Stimulated activated CD4-positive, alpha-beta T cell treated with anti-CD3 and anti-CD28 coated beads, TNF-alpha, amount 100 ng/mL, for 4 hours (primary cell): ENCODE results near the gene ZNF3.
"Not testable (repeated sequence)": the region's sequence is repeated elsewhere in the genome, so short reads cannot be mapped to it uniquely, and the experiment has no call there.

ENCODE experiments used
- DNase-seq, 3 experiments: peaks; one replicate each; pipeline ENCODE4 v3.0.0-alpha.2; 2020; ENCODE audit warnings: low read depth in 3 of 3

Gene ZNF3

GRCh38 chr7:100081535-100082102 lies at the start of gene ZNF3:
Gene ZNF3, minus strand, starts transcription at chr7:100081723. Its CDS starts 4,366 bp downstream, at chr7:100077357.
- DNase-seq, result peak; percentile 92 to 97 (median 95)

- peak; percentile 64 to 74 (median 74) for DNase-seq
Observed at GRCh38 chr7:100130608-100131453, 49.3 kb upstream of the ZNF3 start.

DNA sequence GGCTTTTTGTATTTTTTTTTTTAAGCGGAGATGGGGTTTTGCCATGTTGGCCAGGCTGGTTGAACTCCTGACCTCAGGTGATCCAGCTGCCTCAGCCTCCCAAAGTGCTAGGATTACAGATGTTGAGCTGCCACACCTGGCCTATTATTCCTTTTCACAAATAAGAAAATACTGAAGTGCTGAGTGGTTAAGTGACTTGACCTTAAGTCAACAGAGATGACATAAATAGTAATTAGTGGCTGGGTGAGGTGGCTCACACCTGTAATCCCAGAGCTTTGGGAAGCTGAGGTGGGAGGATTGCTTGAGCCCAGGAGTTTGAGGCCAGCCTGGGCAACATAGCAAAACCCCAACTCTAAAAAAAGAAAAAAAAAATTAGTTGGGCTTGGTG lies 48.7 kb upstream of the ZNF3 start:
- not testable (repeated sequence) for DNase-seq

DNA sequence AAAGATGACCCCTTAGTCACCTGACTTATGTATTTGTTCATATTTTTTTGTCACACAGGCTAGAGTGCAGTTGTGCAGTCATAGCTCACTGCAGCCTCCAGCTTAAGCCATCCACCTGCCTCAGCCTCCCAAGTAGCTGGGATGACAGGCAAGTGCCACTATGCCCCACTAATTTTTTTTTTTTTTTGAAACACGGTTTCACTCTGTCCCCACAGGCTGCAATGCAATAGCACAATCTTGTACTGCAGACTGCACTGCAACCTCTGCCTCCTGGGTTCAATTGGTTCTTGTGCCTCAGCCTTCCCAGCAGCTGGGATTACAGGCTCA lies 47.1 kb upstream of the ZNF3 start:
- DNase-seq, result no peak

- no peak for DNase-seq
Observed at GRCh38 chr7:100127866-100128636, 46.5 kb upstream of the ZNF3 start.

DNA sequence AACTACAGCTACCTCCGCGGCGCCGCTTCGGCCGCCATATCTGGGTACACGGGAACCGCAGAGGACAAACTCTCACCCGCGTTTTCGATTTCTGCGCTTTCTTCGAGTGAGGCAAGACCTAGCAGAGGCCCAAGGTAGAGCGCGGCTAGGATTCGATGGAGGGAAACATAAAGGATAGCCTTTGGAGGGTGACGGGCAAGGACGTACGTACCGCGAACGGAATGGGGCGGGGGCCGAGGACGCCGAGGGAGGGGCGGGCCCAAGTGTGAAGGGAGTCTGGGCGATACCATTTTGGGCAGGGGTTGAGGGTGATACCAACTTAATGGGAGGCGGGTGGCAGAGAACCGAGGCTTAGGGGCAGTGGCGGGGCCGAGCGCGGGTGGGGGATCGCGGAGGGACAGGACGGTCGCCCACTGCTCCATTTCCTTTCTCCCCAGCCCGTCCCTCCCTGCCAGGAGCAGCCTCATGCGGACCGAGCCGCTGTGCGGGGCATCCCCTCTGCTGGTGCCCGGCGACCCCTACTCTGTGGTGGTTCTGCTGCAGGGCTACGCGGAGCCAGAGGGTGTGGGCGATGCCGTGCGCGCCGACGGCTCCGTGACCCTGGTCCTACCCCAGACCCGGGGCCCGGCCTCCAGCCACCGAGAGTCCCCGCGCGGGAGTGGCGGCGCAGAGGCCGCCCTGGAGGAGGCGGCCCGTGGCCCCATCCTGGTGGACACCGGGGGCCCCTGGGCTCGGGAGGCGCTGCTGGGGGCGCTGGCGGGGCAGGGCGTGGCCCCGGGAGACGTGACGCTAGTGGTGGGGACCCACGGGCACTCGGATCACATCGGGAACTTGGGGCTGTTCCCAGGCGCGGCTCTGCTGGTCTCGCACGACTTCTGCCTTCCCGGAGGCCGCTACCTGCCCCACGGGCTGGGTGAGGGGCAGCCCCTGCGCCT lies 45.7 kb upstream of the ZNF3 start, which contains the start of gene MBLAC1:
MBLAC1 (plus strand) TSS at position 37 of the 935 bp plus-strand sequence; CDS start at position 466, 429 bp downstream.
- peak; percentile 82 to 83 (median 82) for DNase-seq

DNA sequence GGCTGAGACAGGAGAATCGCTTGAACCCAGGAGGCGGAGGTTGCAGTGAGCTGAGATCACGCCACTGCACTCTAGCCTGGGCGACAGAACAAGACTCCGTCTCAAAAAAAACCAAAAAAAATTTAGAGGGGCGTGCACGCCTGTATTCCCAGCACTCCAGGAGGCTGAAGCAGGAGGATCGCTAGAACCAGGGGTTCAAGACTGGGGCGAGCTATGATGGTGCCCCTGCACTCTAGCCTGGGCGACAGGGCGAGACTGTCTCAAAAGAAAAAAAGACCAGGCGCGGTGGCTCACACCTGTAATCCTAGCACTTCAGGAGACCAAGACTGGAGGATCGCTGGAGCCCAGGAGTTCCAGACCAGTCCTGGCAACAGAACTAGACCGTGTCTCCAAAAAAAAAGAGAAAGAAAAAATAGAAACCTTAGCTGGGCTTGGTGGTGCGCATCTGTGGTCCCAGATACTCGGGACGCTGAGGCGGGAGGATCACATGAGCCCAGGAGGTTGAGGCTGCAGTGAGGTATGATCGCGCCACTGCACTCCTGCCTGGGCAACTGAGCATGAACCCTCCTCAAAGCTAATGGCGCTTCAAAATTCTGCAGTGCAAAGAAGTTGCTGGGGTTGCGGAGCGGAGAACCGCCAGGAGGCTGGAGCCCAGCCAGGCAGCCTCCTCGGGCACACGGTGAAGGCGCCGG lies 44.9 kb upstream of the ZNF3 start:
- DNase-seq, result no peak

GRCh38 chr7:100124301-100125230 lies 43.0 kb upstream of the ZNF3 start:
- DNase-seq, result no peak

DNA sequence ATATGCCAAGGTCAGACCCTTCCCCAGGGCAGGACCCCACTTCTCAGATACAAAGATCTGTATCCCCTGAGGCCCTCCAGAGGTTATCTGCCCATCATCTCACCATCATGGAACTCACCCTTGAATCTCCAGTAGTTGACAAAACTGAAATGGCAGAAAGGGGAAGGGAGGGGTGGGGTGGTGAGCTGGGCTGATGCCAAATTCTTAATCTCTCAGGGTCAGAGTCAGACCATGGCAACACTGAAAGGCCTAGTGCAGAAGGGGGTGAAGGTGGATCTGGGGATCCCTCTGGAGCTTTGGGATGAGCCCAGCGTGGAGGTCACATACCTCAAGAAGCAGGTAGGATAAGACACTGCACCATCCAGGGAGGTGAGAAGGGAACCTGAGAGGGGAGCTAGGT lies 41.0 kb upstream of the ZNF3 start:
- no peak for DNase-seq

DNA sequence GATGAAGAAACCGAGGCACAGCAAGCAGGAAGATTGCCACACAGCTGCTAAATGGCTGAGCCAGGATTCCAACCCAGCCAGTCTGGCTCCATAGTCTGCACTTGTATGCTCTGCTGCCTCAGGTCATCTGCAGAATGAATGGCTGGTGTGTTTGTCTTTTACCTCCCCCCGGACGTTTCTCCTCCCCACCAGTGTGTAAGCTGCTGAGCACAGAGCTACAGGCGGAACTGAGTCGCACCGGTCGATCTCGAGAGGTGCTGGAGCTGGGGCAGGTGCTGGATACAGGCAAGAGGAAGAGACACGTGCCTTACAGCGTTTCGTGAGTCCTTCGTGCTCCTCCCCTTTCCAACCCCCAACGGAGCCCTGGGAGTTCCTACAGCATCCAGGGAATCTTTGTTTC lies 40.5 kb upstream of the ZNF3 start:
- DNase-seq, result no peak

DNA sequence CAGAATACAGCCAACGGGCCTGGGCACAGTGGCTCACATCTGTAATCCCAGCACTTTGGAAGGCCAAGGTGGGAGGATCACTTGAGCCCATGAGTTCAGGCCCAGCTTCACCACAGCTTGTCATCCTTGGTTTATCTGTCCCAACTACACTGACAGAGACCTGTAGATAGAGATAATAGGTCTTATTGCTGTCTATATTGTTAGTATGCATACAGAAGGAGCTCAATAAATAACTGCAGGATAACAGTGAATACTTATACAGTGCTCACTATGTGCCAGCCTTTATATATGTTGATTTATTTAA lies 39.2 kb upstream of the ZNF3 start:
- DNase-seq, result no peak

DNA sequence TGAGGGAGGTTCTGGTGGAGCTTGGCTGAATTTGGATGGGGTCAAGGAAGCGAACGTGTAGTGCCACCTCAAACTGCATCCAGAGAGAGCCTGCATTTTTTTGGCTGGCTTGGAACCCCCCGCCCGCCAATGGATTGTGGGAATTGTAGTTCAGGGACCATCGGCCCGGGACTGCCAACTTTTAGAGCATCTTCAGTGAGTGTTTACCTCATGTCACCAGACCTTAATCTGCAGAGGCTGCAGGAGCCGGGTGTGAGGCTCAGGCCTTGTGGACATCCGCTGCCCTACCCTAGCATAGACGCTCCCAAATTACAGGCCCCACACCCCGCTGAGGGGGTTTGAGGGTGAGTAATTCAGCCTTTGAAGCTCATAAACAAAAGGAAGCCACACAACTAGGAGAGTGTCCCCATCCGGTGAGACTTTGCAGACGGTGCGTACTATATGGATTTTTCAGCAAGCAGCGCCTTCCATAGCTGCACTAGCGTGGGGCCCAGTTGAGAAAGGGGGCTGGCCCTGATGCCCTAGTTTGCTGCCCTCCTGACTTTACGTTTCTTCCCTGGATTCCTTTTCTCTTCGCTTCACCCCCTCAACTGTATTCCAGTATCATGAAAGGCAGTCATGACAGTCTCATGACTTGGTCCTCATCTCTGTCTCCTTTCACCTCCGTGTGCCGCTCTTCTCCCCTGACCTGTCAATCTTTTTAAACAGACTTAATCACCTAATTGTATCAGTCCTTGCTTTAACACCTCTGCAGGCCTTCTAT lies 38.6 kb upstream of the ZNF3 start:
- peak; percentile 31 to 46 (median 41) for DNase-seq

DNA sequence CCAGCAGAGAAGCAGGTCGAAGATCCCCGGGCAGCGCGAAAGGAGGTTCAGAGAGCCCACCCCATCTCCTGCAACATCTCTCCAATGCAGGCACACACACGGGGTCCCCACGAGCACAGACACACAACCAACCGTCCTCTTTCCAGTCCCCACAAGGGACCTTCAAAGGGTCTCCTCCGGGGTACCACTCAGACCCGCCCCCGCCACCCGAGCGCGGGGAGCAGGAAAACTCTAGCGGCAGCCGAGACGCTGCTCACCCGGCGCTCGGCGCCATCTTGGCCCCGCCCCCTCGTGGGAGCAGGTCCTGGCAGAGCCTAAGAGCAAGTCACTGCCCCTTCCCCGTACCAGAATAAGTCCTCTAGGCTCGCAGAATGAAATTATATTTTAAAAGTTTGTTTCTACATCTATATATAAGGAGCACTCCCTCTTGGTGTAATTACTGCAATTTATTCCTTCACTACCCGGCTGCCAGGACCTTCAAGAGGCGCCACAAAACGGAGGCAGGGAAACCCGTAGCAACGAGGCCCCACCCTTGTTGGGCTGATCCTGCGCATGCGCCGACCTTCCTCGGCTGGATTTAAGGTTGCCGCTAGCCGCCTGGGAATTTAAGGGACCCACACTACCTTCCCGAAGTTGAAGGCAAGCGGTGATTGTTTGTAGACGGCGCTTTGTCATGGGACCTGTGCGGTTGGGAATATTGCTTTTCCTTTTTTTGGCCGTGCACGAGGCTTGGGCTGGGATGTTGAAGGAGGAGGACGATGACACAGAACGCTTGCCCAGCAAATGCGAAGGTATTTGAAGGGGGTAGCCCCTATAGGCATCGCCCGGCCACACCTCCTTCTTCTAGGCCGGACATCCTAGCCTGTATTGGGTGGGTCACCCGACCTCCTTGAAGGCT lies 37.8 kb upstream of the ZNF3 start, which contains the start of the genes CNPY4 and TAF6:
CNPY4 (plus strand) TSS at position 563 of the 898 bp plus-strand sequence; CDS start at position 674, 111 bp downstream.
TAF6 (minus strand) TSS at position 287 of the 898 bp plus-strand sequence. CDS start 5,149 bp downstream, outside the sequence.
- DNase-seq, result peak; percentile 87 to 92 (median 90)

DNA sequence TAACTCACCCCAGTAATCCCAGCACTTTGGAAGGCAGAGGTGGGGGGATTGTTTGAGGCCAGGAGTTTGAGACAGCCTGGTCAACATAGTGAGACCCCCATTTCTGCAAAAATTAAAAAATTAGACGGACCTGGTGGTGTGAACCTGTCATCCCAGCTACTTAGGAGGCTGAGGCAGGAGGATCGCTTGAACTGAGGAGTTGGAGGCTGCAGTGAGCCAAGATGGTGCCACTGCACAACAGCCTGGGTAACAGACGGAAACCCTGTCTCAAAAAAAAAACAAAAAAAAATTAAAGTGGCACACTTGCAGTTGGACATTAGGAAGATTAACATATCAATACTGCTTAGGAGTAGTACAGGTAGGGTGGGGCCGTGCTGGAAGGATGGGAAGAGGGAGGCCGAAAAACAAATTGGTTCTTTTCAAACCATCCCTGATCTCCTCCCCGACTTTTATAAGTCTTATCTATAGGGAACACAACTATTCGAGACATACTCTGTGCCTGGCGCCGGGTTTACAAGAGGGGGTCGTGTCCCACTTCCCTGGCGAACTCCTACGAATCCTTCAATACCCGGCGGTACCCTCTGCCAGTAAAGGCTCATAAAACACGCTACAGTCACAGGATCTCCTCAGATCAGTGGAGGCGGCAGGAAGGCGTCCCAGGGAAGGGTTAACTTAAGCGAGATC lies 37.0 kb upstream of the ZNF3 start:
- DNase-seq, result no peak

GRCh38 chr7:100115026-100115425 lies 33.5 kb upstream of the ZNF3 start:
- no peak for DNase-seq

- no peak for DNase-seq
Observed at GRCh38 chr7:100111914-100112313, 30.4 kb upstream of the ZNF3 start.

DNA sequence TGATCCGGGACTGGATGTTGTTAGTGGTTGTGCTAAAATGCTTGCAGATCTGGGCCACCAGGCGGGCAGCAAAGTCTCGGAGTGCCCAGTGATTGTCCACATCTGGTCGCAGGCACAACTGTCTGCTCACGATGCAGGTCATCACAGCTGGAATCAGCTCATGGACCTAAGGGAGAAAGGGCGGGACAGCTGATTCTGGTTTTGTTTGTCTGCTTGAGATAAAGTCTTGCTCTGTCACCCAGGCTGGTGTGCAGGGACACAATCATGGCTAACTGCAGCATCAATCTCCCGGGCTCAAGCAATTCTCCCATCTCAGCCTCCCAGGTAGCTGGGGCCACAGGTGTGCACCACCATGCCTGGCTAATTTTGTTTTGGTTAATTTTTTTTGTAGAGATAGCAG lies 29.6 kb upstream of the ZNF3 start:
- no peak for DNase-seq
